Eye (tissue), 1 donor: ENCODE measurements around the gene SLC4A9.
A peak's percentile ranks its signal among the peaks of the same experiment; 100 is the strongest.
"Not testable (repeated sequence)": the region's sequence is repeated elsewhere in the genome, so short reads cannot be mapped to it uniquely, and the experiment has no call there.

Source experiments
- DNase-seq: peaks from one replicate; pipeline ENCODE4 v3.0.0-alpha.2; 2015

SLC4A9 gene

GRCh38 chr5:140401362-140402257 is 41.6 kb downstream of the SLC4A9 start, which contains the start of gene ANKHD1:
Gene ANKHD1 (plus strand): TSS chr5:140401833. CDS start chr5:140401968, 135 bp downstream.
- DNase-seq = peak; percentile 100

- DNase-seq = peak; percentile 80
These were observed 42.5 kb downstream of the SLC4A9 start for GRCh38 chr5:140402258-140403074.

DNA sequence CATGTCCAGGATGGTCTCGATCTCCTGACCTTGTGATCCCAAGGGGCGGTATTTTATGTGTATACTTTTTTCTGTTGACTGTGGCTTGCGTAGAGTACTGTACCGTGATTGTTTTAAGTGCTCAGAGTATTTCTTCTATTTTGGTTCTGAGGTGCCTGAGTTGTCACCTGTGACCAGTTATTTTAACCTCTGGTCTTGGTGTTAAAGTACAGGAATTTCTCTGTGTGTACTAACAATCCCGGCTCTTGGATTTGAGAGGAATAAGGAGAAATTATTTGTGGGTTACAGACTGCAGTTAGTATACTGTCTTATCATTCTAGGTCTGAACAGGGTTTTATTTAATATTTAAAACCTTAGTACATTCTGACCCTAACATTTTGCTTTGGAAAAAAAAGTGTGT is 43.6 kb downstream of the SLC4A9 start:
- no peak for DNase-seq

DNA sequence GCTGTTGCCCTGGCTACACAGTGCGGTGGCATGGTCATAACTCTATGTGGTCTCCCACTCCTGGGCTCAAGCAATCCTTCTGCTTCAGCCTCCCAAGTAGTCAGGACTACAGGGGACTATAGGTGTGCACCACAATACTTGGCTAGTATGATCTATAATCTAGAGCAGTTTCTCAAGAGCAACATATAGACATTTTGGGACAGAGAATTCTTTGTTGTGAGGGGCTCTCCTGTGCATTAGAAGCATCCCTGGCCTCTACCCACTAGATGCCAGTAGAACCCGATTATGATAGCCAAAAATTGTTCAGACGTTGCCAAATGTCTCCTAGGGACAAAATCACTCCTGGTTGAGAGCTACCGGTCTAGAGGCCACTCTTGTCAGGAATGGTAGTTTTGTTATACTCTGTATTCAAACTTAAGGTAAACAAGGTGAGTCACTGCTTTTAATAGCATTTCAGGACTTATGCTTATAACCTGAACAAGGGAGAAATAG is 48.8 kb downstream of the SLC4A9 start:
- no peak for DNase-seq

- no peak for DNase-seq
These were observed 53.2 kb downstream of the SLC4A9 start for GRCh38 chr5:140413230-140413629.

DNA sequence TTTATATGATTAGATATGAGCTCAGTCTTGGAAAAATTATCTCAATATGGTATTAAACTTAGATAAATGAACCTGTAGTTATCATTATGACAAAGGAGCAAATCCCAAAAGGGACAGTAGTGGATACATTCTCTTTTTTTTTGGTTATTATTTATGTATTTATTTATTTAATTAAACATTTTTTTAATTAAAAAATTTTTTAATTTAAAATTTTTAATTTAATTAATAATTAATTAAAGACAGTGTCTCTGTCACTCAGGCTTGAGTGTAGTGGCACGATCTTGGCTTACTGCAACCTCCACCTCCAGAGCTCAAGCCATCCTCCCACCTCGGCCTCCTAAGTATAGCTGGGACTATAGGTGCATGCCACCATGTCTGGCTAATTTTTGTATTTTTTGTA is 57.2 kb downstream of the SLC4A9 start:
- no peak for DNase-seq

DNA sequence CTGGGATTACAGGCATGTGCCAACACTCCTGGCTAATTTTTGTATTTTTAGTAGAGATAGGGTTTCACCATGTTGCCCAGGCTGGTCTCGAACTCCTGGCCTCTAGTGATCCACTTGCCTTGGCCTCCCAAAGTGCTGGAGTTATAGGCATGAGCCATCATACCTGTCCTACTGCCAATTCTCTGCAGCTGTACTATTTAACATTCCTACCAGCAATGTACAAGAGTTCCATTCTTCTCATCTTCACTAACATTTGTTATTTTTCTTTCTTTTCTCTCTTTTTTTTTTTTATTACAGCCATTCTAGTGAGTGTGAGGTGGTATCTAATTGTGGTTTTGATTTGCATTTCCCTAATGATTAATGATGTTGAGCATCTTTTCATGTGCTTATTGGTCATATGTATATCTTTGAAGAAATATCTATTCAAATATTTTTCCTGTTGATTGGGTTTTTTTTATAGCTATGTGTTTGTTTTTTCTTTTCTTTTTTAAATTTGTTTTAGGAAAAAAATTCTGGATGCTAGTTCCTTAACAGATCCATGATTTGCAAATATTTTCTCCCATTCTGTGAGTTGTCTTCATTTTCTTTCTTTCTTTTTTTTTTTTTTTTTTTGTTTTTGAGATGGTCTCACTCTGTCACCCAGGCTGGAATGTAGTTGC is 59.0 kb downstream of the SLC4A9 start:
- DNase-seq = no peak

DNA sequence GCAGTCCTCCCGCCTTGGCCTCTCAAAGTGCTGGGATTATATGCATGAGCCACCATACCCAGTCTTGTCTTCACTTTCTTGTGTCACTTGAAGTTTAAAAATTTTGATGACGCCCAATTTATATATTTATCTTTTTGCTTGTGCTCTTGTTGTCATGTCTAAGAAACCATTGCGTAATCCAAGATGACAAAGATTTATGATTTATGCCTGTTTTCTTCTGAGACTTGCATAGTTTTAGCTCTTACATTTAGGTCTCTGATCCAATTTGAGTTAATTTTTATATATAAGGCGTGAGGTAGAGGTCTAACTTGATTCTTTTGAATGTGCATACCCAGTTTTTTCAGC is 60.2 kb downstream of the SLC4A9 start:
- no peak for DNase-seq

DNA sequence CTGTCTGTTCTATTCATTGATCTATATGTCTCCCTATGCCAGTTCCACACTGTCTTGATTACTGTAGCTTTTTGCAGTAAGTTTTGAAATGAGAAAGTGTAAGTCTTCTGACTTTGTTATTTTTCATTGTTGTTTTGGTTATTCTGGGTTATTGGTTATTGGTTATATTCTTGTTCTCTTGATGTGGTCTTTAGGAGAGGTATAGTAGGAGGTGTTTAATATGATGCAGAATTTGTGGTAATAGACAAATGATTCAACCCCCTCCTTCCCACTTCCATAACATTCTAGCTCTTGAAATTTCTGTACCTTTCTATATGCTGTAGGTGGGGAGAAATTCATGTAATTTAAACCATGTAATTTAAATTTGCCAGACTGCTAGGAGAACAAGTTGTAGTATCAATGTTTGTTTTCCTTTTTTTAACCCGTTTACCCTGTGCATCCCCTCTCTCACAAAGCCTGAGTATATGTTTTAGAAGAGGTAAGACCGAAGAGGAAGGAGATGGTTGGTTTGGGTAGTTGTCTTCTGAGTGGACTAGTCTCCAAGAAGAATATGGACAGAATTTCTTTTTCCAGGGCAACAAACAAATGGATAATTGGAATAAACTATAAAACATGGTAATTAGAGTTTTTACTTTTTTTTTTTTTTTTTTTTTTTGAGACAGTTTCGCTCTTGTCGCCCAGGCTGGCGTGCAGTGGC is 60.8 kb downstream of the SLC4A9 start:
- DNase-seq = no peak

GRCh38 chr5:140421375-140421774 is 61.4 kb downstream of the SLC4A9 start:
- DNase-seq = not testable (repeated sequence)

GRCh38 chr5:140423609-140424008 is 63.6 kb downstream of the SLC4A9 start:
- no peak for DNase-seq

DNA sequence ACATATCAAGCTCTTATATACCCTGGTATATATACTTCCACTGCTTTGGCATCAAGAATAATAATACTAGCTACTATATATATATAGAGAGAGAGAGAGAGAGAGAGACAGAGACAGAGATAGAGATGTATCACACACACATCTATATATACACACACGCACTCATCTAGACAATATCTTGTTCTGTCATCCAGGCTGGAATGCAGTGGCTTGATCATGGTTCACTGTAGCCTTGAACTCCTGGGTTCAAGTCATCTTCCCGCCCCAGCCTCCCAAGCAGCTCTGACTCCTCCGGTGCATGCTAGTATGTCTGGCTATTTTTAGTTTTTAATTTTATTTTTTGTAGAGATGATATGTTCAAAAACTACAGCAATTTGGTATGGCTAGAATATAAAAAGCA is 64.1 kb downstream of the SLC4A9 start:
- no peak for DNase-seq
